IPS DF 4.7 (cell line): ENCODE data around the gene PHPT1.
"Not testable (repeated sequence)": the region's sequence is repeated elsewhere in the genome, so short reads cannot be mapped to it uniquely, and the experiment has no call there.

Experiments
- DNase-seq: peaks from one replicate; pipeline ENCODE4 v3.0.0-alpha.2; 2013; ENCODE audit warnings: low spot score; ENCODE audit errors: extremely low read depth

PHPT1 gene

DNA sequence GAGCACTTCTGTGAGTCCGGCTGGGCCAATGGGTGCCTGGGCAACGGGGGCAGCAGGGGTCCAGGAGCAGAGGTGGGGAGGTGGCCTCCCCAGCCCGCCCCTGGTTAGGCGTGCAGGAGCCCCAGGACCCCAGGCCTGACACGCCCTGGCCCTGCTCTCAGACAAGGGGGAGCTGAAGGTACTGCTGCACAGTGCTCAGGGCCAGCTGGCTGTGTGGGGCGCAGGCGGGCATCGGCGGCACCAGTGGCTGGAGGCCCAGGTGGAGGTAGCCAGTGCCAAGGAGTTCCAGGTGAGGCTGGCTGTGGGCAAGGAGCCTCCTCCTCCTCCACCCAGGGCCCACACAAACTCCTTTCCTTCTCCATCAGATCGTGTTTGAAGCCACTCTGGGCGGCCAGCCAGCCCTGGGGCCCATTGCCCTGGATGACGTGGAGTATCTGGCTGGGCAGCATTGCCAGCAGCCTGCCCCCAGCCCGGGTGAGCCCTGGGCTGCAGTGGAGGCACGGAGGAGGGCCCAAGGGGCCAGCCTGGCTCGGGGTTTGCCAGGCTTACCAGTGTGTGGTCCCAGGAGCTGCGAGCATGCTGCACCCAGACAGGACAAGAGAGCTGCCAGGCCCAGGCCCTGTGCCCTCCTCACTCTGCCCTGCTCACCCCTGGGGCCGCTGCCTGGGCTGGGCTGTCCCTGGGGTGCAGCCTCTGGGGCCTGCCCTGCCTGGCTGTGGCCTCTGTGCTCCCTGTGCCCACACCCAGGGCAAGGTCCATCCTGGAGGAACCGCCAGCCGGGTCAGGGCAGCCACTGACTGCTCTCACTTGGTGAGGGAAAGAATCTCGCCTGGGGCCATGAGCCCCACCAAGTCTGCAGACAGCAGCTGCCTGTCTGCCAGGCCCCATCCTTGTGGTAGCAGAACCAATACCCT is 9.9 kb downstream of the PHPT1 start:
- DNase-seq: no peak

DNA sequence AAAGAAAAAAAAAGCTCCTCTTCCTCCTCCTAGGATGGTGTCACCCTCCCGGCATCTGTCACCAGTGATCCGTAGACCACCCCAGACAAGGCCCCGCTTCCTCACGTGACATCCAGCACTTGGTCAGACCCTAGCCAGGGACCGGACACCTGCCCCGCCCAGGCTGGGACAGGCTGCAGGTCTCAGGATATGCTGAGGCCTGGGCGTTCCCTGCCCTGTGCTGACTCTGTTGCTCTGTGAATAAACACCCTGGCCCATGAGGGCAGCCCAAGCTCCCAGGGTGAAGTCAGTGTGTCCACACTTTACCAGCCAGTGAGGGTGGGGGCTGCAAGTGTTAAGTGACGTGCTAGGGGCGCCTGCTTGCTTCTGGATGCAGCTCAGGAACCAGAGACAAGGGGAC is 11.3 kb downstream of the PHPT1 start:
- no peak for DNase-seq

- no peak for DNase-seq
Measured at GRCh38 chr9:136860933-136861873, 12.0 kb downstream of the PHPT1 start.

- no peak for DNase-seq
Measured at GRCh38 chr9:136861874-136862457, 12.8 kb downstream of the PHPT1 start.

DNA sequence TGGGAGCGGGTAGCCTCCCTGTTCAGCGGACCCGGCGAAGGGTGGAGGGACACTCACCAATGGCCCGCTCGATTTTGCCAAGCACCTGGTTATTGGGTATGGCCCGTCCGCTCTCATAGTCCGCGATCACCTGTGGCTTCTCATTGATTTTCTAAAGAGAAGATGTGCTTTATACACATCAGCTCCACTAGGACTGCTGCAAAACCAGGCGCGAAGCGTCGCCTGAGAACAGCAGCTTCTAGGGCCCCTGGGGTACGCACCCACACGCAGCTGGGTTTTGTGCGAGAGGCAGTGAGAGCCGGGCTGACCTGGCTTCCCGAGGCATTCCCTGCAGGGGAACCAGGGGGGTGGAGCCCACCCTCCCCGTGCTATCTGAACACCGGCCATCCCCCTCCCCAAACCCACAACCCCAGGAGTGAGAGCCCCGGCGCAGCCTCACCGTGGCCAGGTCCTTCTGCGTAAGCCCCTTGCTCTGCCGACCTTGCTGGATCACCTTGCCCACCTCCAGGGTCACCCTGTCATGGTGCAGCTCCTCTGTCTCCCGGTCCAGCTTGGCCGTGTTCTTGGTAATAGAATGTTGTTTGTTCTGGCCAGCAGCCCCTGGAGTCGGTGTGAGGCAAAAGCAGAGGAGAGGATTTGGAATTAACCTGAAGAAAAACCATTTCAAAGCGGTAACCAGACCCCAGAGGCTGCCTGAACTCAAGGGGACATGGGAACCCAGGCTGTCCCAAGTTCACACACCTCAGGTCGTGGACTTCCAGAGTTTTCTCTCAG is 13.8 kb downstream of the PHPT1 start:
- DNase-seq: no peak

DNA sequence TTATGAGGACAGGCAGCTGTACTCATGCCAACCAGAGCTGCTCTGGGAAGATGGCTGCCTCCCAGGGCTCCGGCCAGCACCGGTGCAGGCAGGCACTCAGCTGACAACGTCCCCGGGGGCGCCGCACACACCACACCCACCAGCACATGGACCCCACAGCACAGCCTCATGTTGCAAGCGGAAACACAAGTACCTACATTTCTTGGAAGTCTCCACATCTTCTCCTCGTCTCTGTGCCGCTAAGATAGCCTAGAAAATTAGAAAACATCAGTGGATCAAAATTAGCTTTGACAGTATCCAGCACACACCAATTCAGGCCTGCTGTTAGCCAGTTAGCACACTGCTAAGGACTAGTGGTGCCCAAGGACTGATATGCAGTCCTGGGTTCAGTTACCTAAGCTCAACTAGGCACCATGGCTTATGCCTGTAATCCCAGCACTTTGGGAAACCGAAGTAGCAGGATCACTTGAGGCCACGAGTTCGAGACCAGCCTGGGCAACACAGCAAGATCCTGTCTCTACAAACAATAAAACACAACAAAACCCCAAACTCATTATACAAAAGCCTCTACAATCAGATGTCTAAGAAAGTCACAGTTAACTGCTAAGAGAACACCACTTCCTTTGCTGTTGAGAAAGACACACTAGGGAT is 14.5 kb downstream of the PHPT1 start:
- no peak for DNase-seq

DNA sequence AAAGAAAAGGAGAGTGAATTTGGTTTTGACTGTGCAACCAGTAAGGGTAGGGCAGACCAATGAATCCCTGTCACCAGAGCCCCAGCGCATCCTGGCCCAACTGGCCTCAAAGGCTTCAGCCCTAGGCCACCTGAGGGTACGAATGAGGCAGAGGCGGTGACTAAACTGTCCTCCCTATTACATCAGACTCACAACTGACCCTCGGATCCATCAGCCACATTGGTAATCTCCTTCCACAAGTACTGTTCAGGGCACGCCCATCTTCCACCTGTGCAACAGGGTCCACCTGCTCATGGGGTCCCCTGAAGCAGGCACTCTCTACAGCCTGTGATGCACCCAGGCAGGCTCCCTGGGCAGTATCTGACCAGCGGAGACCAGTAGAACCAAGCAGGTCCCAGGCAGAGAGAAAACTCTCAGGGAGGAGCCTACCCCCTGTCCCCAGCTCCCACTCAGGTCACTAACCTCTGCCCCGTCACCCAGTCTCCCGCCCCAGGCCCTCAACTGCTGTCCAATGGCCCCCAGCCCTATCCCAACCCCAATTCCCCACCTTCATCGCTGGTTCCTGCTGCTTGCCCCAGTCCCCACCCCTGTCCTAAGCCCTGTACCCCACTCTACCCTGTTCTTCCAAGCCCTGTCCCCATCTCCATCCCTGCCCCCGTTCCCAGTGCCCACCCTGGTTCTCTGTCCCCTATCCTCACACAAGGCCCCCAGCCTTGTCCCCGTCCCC is 16.0 kb downstream of the PHPT1 start:
- no peak for DNase-seq

GRCh38 chr9:136865768-136866103 is 16.5 kb downstream of the PHPT1 start:
- no peak for DNase-seq

DNA sequence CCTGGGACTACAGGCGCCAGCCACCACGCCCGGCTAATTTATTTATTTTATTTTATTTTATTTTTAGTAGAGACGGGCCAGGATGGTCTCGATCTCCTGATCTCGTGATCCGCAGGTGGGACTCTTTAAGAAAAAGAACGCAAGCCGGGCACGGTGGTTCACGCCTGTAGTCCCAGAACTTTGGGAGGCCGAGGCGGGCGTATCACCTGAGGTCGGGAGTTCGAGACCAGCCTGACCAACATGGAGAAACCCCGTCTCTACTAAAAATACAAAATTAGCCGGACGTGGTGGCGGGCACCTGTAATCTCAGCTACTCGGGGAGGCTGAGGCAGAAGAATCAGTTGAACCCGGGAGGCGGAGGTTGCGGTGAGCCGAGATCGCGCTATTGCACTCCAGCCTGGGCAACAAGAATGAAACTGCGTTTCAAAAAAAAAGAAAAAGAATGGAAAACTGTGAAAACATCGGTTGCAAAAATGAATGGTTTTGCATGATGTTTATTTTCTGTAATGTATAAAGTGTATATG is 17.8 kb downstream of the PHPT1 start:
- not testable (repeated sequence) for DNase-seq

GRCh38 chr9:136867480-136867879 is 18.3 kb downstream of the PHPT1 start:
- no peak for DNase-seq

GRCh38 chr9:136867917-136868316 is 18.7 kb downstream of the PHPT1 start:
- DNase-seq: no peak

- DNase-seq: no peak
Measured at GRCh38 chr9:136868644-136869043, 19.4 kb downstream of the PHPT1 start.

- DNase-seq: not testable (repeated sequence)
Measured at GRCh38 chr9:136869611-136870010, 20.4 kb downstream of the PHPT1 start.

- no peak for DNase-seq
Measured at GRCh38 chr9:136875155-136875554, 25.9 kb downstream of the PHPT1 start.

- DNase-seq: no peak
Measured at GRCh38 chr9:136876476-136876875, 27.3 kb downstream of the PHPT1 start.

GRCh38 chr9:136880651-136881050 is 31.4 kb downstream of the PHPT1 start:
- no peak for DNase-seq

DNA sequence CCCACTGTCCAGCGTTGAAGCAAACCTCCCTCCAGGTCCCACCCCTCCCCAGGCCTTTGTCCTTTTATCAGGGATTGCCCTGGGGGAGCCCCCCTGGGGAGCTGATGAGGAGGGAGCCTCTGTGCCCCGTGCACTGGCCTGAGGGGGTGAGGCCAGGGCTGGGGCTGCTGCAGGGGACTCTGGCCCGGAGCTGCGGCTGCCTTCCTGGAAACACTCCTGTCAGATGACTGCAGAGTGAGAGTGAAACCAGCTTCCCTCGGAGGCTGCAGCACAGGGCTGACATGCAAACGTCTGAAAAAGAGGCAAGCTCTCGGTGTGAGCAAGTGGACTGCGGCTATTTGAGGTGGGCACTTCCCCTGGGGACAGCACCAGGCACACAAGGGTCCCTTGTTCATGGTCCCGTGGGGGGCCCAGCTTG is 32.5 kb downstream of the PHPT1 start:
- no peak for DNase-seq

DNA sequence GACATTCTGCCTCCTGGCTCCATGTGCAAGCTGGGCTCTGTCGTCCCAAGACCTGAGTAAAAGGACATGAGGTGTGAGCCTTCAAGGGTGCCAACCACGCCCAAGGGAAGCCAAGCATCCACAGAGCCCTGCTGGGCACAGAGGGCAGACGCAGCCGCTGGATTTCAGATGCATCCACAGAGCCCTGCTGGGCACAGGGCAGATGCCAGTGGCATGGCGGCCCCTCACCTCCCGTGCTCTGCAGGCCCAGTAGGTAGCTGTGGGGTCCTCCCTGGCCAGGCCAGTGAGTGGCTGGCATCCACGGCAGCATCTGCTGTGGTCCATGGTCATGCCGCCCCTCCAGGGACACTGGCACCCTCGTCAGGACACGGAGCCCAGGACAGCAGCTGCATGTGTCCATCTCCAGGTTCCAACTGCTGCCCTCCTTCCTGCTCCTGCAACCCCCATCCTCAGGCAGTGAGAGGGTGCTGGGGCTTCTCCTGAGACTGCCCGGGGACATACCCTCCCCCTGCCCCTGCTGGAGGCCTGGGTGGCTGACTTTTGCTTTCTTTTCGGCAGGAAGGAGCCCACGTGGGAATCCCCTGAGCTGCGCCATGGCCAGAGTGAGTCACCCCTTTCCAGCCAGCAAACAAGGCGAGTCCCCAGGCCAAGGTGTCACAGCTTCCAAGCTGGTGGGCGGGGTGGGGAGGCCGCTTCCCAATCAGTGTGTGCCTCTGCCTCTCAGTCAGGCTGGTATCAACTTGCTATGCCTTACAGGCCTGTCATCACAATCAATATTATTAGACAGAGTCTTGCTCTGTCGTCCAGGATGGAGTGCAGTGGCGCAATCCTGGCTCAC is 33.1 kb downstream of the PHPT1 start:
- no peak for DNase-seq

- DNase-seq: not testable (repeated sequence)
Measured at GRCh38 chr9:136882947-136883283, 33.7 kb downstream of the PHPT1 start.
